Measurements from ENCODE around the gene ARVCF.

The ARVCF gene

GRCh38 chr22:19961868-19962245, 54.8 kb downstream of the ARVCF start:
- DNase-seq (ENCODE audit: low read depth in 2 of 2), result no peak

GRCh38 chr22:19961201-19961580, 55.4 kb downstream of the ARVCF start:
- no peak for DNase-seq (ENCODE audit: low read depth in 2 of 2)

GRCh38 chr22:19960491-19961200, 56.0 kb downstream of the ARVCF start:
- DNase-seq (ENCODE audit: low read depth in 2 of 2), result no peak

GRCh38 chr22:19959587-19960490, 56.8 kb downstream of the ARVCF start:
- DNase-seq (ENCODE audit: low read depth in 2 of 2), result no peak

- DNase-seq (ENCODE audit: low read depth in 2 of 2), result no peak
Observed at GRCh38 chr22:19959043-19959586, 57.5 kb downstream of the ARVCF start.

GRCh38 chr22:19958083-19959042, 58.3 kb downstream of the ARVCF start:
- DNase-seq (ENCODE audit: low read depth in 2 of 2), result no peak

GRCh38 chr22:19957445-19957844, 59.2 kb downstream of the ARVCF start:
- DNase-seq (ENCODE audit: low read depth in 2 of 2), result no peak

- DNase-seq (ENCODE audit: low read depth in 2 of 2), result no peak
Observed at GRCh38 chr22:19955241-19956128, 61.1 kb downstream of the ARVCF start.

GRCh38 chr22:19951346-19951745, 65.3 kb downstream of the ARVCF start:
- no peak for DNase-seq (ENCODE audit: low read depth in 2 of 2)

GRCh38 chr22:19948057-19948760, 68.4 kb downstream of the ARVCF start:
- no peak for DNase-seq (ENCODE audit: low read depth in 2 of 2)

GRCh38 chr22:19943082-19944026, 73.3 kb downstream of the ARVCF start:
- no peak for DNase-seq (ENCODE audit: low read depth in 2 of 2)

GRCh38 chr22:19942157-19943081, 74.2 kb downstream of the ARVCF start:
- DNase-seq (ENCODE audit: low read depth in 2 of 2), result peak in 1 of 2 donors; percentile 5

GRCh38 chr22:19941365-19942082, 75.1 kb downstream of the ARVCF start, which contains the start of the genes COMT and TXNRD2:
COMT (plus strand) TSS chr22:19941772; CDS start chr22:19962527, 20,755 bp downstream.
TXNRD2 (minus strand) TSS chr22:19941818; CDS start chr22:19941803, 15 bp downstream.
- DNase-seq (ENCODE audit: low read depth in 2 of 2), result peak; percentile 50 to 68

GRCh38 chr22:19940536-19941364, 75.9 kb downstream of the ARVCF start:
- no peak for DNase-seq (ENCODE audit: low read depth in 2 of 2)

GRCh38 chr22:19937616-19938473, 78.8 kb downstream of the ARVCF start:
- DNase-seq (ENCODE audit: low read depth in 2 of 2), result no peak

Measured in stimulated activated CD4-positive, alpha-beta T cell treated with anti-CD3 and anti-CD28 coated beads, Interleukin-1b, Interleukin-23, amount 100 ng/mL, for 4 hours (primary cell).